Measurements from ENCODE around the gene CNOT11.
"Not testable (repeated sequence)": the region's sequence is repeated elsewhere in the genome, so short reads cannot be mapped to it uniquely, and the experiment has no call there.

The CNOT11 gene

DNA sequence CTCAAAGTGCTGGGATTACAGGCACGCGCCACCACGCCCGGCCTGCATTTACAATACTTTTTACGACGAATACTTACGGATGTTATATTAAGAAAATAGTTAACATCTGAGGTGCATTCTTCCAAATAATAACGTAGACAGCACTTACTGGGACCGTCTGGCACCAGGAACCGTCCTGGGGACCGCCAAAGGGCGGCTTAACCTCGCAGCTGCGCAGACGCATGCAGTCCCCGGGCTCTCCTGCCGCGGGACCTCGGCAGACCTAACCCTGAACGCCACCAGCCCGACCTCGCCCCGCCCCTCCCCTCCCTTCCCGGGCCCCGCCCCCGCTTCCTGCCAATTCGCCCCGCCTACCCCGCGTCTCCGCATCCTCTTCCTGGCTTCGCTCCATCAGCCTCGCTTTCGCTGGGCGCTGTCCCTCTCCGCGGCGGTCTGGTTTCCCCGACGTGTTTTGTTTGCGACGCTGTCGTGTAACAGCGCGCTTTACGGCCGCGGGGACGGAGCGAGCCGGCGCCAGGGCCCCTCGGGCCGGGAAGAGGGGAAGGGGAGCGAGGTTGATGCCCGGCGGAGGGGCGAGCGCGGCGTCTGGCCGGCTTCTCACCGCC lies at the start of gene CNOT11:
CNOT11 (plus strand) TSS at position 479 of the 605 bp plus-strand sequence; CDS start at position 558, 79 bp downstream.
- peak; percentile 98 to 99 for DNase-seq (ENCODE audit: low read depth in 2 of 2)

GRCh38 chr2:101204400-101205115 lies 48.1 kb upstream of the CNOT11 start:
- DNase-seq (ENCODE audit: low read depth in 2 of 2) = no peak

- no peak for DNase-seq (ENCODE audit: low read depth in 2 of 2)
Observed at GRCh38 chr2:101205521-101206479, 46.9 kb upstream of the CNOT11 start.

GRCh38 chr2:101208830-101209229 lies 43.9 kb upstream of the CNOT11 start:
- DNase-seq (ENCODE audit: low read depth in 2 of 2) = no peak

DNA sequence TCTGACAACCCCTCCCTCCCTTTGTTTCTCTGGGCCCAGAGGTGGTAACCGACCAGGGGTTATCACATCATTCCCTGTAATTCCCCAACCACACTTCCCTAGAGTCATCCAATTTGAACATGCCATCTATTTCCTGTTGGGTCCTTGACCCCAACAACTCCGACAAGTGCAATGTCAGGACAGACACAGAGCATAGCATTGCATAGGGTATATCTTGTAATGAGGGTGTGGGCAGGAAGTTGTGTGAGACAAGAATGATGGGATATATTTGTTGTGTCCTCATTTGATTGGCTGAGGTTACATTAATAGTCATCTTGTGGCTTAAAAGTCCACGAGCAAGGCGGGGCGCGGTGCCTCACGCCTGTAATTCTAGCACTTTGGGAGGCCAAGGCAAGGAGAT lies 33.4 kb upstream of the CNOT11 start:
- DNase-seq (ENCODE audit: low read depth in 2 of 2) = no peak

DNA sequence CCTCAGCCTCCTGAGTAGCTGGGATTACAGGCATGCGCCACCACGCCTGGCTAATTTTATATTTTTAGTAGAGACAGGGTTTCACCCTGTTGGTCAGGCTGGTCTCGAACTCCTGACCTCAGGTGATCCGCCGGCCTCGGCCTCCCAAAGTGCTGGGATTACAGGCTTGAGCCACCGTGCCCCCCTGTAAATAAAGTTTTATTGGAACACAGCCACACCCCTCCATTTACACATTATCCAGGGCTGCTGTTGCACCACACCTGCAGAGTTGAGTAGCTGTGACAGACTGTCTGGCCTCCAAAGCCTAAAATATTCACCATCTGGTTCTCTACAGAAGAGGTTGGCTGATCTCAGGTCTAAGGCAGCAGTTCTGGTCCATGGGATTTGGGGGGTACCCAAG lies 32.6 kb upstream of the CNOT11 start:
- not testable (repeated sequence) for DNase-seq (ENCODE audit: low read depth in 2 of 2)

- DNase-seq (ENCODE audit: low read depth in 2 of 2) = no peak
Observed at GRCh38 chr2:101223814-101224231, 28.9 kb upstream of the CNOT11 start.

- no peak for DNase-seq (ENCODE audit: low read depth in 2 of 2)
Observed at GRCh38 chr2:101230541-101231001, 22.1 kb upstream of the CNOT11 start.

DNA sequence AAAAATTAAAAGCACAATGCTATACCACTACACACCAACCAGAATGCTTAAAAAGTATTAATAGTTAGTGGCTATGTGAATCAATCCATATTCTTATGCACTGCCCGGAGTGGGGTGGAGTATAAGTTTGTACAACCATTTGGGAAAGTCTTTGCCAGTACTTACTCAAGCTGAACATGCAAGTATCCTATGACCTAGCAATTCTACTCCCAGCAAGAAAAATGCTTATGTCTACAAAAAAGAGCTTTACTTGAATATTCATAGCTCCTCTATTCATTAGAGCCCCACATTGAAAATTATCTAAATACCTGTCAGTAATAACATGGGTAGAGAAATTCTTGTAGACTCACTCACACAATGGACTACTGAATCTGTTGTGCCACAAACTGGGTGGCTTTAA lies 21.4 kb upstream of the CNOT11 start:
- no peak for DNase-seq (ENCODE audit: low read depth in 2 of 2)

DNA sequence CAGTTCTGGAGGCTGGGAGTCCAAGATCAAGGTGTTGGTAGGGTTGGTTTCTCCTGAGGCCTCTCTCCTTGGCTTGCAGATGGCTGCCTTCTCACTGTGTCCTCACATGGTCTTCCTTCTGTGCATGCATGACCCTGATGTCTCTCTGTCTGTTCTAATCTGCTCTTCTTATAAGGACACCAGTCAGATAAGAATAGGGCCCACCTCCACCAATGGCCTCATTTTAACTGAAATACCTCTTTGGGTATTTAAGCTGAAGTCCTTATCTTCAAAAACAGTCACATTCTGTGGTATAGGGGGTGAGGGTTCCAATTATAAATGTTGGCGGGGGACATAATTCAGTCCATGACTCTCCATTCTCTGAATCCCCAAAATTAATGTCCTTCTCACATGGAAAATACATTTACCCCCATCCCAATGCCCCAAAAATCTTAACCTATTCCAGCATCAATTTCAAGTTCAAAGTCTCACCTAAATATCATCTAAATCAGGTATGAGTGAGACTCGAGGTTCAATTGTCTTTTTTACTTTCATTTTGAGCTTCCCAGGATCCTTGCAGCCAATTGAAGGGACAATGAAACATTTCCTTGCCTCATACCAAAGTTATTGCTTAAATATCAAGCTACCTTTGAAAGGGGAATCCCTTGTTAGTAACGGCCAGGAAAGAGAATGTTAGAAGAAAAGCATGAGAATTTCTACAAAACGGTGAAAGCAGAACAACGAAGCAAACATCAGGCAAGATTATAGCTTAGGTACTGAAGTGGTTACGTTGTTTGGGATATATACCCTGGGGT lies 20.6 kb upstream of the CNOT11 start:
- DNase-seq (ENCODE audit: low read depth in 2 of 2) = no peak

GRCh38 chr2:101232770-101233169 lies 19.9 kb upstream of the CNOT11 start:
- DNase-seq (ENCODE audit: low read depth in 2 of 2) = no peak

DNA sequence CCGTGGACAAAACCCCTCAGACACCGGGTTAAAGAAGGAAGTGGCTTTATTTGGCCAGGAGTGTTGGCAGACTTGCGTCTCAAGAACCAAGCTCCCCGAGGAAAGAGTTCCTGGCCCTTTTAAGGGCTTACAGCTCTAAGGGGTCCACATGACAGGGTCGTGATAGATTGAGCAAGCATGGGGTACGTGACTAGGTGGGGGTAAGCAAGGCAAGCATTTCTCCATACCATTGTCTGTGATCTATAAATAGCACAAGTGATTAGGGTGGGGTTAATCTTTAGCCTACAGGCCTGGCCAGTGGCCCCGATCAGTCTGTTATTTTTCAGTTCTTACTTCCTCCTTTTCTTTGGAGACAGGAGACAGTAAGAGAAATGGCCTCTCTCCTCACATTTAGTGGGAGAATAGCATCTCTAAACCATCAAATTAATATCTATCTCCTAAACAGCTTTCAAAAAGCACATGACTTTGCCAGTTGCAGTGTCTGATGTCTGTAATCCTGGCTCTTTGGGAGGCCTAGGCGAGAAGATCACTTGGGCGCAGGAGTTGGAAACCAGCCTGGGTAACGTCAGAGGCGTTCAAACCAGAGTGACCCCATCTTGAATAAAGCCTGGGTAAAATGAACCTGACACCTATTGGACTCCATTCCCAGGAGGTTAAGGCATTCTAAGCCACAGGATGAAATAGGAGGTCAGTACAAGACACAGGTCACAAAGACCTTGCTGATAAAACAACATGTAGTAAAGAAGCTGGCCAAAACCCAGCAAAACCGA lies 18.3 kb upstream of the CNOT11 start:
- DNase-seq (ENCODE audit: low read depth in 2 of 2) = no peak

DNA sequence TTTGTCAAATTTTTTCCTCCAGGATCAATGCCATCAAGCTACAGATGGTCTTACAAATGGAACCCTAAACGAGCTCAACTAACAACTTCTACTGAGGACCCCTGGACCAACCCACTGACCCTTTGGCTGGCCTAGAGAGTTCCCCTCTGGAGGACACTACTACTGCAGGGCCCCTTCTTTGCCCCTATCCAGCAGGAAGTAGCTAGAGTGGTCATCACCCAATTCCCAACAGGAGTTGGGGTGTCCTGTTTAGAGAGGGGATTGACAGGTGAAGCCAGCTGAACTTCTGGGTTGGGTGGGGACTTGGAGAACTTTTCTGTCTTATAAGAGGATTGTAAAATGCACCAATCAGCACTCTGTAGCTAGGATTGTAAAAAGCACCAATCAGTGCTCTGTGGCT lies 16.7 kb upstream of the CNOT11 start:
- not testable (repeated sequence) for DNase-seq (ENCODE audit: low read depth in 2 of 2)

DNA sequence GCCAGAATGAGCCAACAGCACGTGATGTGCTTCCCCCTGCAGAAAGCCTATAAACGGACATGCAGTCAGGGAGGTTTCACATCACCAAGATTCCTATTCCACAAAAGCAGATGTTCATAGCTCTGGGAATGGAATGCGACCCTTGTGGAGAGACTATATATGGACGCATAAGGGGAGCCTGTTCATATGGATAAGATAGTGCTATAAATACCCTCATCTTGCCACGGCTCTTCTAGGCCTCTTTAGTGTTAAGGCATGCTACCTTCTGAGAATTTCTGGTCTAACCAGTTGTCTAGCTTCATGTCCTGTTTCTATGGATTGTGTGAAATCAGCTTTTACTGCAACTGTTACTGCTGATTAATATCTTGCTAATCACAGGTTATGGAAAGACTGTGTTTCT lies 14.7 kb upstream of the CNOT11 start:
- DNase-seq (ENCODE audit: low read depth in 2 of 2) = not testable (repeated sequence)

GRCh38 chr2:101238930-101239759 lies 13.5 kb upstream of the CNOT11 start:
- no peak for DNase-seq (ENCODE audit: low read depth in 2 of 2)

GRCh38 chr2:101239760-101240118 lies 12.9 kb upstream of the CNOT11 start:
- not testable (repeated sequence) for DNase-seq (ENCODE audit: low read depth in 2 of 2)

- not testable (repeated sequence) for DNase-seq (ENCODE audit: low read depth in 2 of 2)
Observed at GRCh38 chr2:101240694-101241093, 12.0 kb upstream of the CNOT11 start.

DNA sequence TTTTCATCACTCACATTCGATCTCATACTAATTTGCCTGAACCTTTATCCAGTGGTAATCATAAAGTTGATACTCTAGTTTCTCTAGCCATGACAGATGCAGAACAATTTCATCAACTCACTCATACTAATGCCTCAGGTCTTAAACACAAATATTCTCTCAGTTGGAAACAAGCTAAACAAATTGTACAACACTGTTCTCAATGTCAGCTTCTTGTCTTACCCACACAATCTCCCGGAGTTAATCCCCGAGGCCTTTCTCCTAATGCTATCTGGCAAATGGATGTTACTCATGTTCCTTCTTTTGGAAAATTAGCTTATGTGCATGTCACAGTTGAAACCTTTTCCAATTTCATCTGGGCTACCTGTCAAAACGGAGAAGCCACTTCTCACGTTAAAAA lies 11.5 kb upstream of the CNOT11 start:
- no peak for DNase-seq (ENCODE audit: low read depth in 2 of 2)

- not testable (repeated sequence) for DNase-seq (ENCODE audit: low read depth in 2 of 2)
Observed at GRCh38 chr2:101244373-101244772, 8.3 kb upstream of the CNOT11 start.

- DNase-seq (ENCODE audit: low read depth in 2 of 2) = not testable (repeated sequence)
Observed at GRCh38 chr2:101244899-101245298, 7.8 kb upstream of the CNOT11 start.
